ENCODE results near the gene ARHGEF12.

ARHGEF12 gene

GRCh38 chr11:120511116-120511819 is 175.1 kb downstream of the ARHGEF12 start, which contains the start of gene GRIK4:
Gene GRIK4, plus strand, starts transcription at chr11:120511748. Its CDS starts 148,571 bp downstream, at chr11:120660319.
- TF ChIP-seq, protein P1, sequence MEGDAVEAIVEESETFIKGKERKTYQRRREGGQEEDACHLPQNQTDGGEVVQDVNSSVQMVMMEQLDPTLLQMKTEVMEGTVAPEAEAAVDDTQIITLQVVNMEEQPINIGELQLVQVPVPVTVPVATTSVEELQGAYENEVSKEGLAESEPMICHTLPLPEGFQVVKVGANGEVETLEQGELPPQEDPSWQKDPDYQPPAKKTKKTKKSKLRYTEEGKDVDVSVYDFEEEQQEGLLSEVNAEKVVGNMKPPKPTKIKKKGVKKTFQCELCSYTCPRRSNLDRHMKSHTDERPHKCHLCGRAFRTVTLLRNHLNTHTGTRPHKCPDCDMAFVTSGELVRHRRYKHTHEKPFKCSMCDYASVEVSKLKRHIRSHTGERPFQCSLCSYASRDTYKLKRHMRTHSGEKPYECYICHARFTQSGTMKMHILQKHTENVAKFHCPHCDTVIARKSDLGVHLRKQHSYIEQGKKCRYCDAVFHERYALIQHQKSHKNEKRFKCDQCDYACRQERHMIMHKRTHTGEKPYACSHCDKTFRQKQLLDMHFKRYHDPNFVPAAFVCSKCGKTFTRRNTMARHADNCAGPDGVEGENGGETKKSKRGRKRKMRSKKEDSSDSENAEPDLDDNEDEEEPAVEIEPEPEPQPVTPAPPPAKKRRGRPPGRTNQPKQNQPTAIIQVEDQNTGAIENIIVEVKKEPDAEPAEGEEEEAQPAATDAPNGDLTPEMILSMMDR (IDR thresholded peaks at IDR 0.05): peak; percentile 95
- TF ChIP-seq ZFX (IDR thresholded peaks at IDR 0.05; ENCODE audit: borderline replicate concordance): no peak
- no peak within 1 kb of the TSS for H3K27ac ChIP-seq

DNA sequence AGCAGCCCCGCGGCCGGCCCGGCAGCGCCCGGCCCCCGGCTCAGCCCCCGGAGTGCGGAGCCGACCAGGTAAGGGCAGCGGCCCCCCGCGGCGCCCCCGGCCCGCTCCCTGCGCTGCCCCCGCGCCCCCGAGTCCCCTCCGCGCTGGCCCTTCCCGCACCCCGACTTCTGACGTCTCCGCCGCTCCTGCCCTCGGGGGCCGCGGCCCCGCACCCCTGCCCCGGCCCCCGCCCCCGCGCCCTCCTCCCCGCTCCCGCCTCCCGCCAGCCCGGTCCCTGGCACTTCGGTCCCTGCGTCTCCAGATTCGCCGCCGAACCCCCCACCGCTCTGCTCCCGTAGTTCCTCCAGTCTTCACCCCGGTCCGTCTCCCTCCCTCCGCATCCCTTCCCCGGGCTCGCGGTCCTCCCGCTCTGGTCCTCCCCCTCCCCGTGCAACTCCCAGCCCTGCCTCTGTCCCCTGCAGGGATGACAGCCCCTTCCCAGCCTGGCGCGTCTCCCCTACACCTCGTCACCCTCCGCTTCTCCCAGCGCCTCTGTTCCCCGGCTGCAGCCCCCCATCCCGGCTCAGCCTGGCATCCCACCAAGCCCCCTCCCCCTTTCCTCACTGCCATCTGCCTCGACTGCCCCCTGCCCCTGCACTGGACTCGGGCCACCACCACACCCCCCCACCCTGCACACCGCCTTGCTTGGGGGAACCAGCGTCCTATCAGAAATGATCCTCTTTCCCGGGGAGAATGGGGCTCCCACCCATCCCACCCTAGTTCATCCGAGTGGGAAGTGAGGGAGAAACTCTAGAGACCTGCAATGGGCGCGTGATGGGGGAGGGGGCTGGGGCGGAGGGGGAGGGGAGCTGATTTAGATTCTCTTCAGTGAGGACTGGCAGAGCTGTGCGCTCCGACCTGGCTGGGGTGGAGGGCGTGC is 175.9 kb downstream of the ARHGEF12 start:
- H3K27ac ChIP-seq: no peak overlapping the region
- TF ChIP-seq, protein P1 (IDR thresholded peaks at IDR 0.05): no peak
- no peak for TF ChIP-seq ZFX (IDR thresholded peaks at IDR 0.05; ENCODE audit: borderline replicate concordance)

- TF ChIP-seq, protein P1 (IDR thresholded peaks at IDR 0.05): peak; percentile 36
- TF ChIP-seq ZFX (IDR thresholded peaks at IDR 0.05; ENCODE audit: borderline replicate concordance): no peak
Observed at GRCh38 chr11:120512739-120513435, 176.7 kb downstream of the ARHGEF12 start.

GRCh38 chr11:120513436-120514315 is 177.5 kb downstream of the ARHGEF12 start:
- no peak overlapping the region for H3K27ac ChIP-seq
- TF ChIP-seq ZFX (IDR thresholded peaks at IDR 0.05; ENCODE audit: borderline replicate concordance): no peak
- TF ChIP-seq, protein P1 (IDR thresholded peaks at IDR 0.05): no peak

More at GRCh38 chr11:120512739-120513435, 176.7 kb downstream of the ARHGEF12 start:
- no peak overlapping the region for H3K27ac ChIP-seq

- TF ChIP-seq ZFX (IDR thresholded peaks at IDR 0.05; ENCODE audit: borderline replicate concordance): no peak
- TF ChIP-seq, protein P1 (IDR thresholded peaks at IDR 0.05): no peak
- H3K27ac ChIP-seq: no peak overlapping the region
Observed at GRCh38 chr11:120514541-120515121, 178.4 kb downstream of the ARHGEF12 start.

GRCh38 chr11:120515186-120515723 is 179.0 kb downstream of the ARHGEF12 start:
- TF ChIP-seq, protein P1 (IDR thresholded peaks at IDR 0.05): no peak
- no peak for TF ChIP-seq ZFX (IDR thresholded peaks at IDR 0.05; ENCODE audit: borderline replicate concordance)
- H3K27ac ChIP-seq: no peak overlapping the region

Measured in 22Rv1 (cell line).